ENCODE data around the gene GIPC2.

GRCh38 chr1:78009276-78009675 lies 36.5 kb upstream of the GIPC2 start:
- TF ChIP-seq, protein P1, sequence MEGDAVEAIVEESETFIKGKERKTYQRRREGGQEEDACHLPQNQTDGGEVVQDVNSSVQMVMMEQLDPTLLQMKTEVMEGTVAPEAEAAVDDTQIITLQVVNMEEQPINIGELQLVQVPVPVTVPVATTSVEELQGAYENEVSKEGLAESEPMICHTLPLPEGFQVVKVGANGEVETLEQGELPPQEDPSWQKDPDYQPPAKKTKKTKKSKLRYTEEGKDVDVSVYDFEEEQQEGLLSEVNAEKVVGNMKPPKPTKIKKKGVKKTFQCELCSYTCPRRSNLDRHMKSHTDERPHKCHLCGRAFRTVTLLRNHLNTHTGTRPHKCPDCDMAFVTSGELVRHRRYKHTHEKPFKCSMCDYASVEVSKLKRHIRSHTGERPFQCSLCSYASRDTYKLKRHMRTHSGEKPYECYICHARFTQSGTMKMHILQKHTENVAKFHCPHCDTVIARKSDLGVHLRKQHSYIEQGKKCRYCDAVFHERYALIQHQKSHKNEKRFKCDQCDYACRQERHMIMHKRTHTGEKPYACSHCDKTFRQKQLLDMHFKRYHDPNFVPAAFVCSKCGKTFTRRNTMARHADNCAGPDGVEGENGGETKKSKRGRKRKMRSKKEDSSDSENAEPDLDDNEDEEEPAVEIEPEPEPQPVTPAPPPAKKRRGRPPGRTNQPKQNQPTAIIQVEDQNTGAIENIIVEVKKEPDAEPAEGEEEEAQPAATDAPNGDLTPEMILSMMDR (IDR thresholded peaks at IDR 0.05) = no peak
- no peak for TF ChIP-seq ZFX (IDR thresholded peaks at IDR 0.05; ENCODE audit: borderline replicate concordance)

Measured in 22Rv1 (cell line).